DMS114 treated with DMSO at 0.1 percent for 48 hours (cell line): Measurements from ENCODE around the gene DNMBP.
"Not testable (repeated sequence)": the region's sequence is repeated elsewhere in the genome, so short reads cannot be mapped to it uniquely, and the experiment has no call there.

Source experiments
- DNase-seq: peaks from one replicate; lab custom pipeline; 2025; ENCODE audit not compliant: unreplicated experiment; lab: John Stamatoyannopoulos, UW

DNMBP gene

DNA sequence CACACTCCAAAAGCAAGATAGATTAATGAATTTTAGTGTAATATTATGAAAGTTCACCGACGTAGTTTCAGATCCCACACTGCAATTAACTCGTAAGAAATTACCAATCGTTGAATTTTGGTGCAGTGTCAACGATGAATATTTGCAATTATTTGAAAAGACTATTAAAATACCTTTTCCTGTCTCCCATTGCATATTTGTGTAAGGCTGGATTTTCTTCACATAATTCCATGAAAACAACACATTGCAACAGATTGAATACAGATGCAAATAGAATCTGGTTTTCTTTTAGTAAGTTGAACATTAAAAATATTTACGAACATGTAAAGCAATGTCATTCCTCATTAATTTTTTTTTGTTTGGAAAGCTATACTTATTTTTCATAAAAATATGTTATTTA lies 50.9 kb downstream of the DNMBP start:
- DNase-seq = no peak

DNA sequence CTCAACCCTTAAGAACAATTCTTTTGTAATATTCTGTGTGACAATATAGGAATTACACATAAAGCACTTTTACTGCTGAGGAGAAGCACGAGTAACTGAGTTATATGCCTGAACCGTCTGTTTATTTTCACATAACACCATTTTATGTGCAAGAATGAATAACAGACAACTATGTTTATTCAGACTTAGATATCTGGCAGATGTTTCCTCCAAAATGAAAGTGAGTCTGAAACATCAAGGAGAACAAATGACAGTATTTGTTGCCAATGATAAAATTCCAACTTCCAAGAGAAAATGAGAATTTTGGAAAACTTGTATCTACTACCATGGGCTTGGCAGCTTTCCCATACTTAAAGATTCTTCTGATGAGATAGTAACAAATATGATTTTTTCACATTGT lies 51.4 kb downstream of the DNMBP start:
- DNase-seq = no peak

DNA sequence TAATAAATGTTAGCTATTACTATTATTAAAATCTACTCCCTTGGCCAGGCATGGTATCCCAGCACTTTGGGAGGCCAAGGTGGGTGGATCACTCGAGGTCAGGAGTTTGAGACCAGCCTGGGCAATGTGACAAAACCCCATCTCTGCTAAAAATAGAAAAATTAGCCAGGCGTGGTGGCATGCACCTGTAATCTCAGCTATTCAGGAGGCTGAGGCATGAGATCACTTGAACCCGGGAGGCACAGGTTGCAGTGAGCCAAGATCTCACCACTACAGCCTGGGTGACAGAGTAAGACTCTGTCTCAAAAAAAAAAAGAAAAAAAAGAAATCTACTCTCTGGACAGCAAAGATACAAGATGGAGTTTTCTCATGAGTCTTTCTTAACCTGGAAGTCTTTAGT lies 56.2 kb downstream of the DNMBP start:
- DNase-seq = not testable (repeated sequence)

DNA sequence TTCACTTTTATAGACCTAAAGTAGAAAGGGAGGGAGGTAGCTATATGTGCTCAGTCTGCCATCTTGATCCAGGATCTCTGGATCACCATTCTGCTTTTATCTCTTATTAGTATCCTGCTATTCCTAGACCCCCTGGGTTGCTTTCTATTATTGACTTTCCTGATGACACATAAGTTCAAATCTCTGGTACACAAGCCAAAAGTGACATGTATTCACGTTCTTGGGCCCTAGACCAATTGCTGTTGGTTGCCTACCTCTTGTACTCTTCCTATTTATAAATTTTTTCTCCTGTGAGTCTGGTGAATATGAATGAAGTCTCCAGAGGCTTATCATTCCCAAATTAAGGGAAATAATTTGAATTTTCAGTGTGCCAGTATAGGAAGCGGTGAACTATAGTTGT lies 56.9 kb downstream of the DNMBP start:
- no peak for DNase-seq

- DNase-seq = not testable (repeated sequence)
Measured at GRCh38 chr10:99946051-99946450, 63.7 kb downstream of the DNMBP start.

DNA sequence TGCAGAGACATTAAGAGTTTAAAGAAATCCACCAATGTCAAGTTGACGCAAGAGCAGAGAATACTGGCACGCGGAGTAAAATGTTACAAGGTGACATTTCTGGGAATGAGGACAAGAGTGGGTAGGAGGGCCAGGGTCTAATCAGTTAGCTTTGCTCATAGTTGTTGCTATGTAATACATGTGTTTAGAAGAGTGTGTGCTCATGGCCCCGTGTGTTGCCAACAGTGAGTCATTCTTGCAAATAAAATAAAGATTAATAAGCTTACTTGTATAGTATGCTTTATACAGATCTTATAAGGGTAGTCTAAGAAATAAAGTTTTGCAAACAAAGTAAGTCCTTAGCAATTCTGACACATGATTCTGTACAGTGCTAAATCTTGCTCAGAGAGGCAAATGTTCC lies 64.5 kb downstream of the DNMBP start:
- no peak for DNase-seq

GRCh38 chr10:99944860-99945259 lies 64.9 kb downstream of the DNMBP start:
- DNase-seq = no peak

GRCh38 chr10:99943908-99944307 lies 65.8 kb downstream of the DNMBP start:
- DNase-seq = no peak

DNA sequence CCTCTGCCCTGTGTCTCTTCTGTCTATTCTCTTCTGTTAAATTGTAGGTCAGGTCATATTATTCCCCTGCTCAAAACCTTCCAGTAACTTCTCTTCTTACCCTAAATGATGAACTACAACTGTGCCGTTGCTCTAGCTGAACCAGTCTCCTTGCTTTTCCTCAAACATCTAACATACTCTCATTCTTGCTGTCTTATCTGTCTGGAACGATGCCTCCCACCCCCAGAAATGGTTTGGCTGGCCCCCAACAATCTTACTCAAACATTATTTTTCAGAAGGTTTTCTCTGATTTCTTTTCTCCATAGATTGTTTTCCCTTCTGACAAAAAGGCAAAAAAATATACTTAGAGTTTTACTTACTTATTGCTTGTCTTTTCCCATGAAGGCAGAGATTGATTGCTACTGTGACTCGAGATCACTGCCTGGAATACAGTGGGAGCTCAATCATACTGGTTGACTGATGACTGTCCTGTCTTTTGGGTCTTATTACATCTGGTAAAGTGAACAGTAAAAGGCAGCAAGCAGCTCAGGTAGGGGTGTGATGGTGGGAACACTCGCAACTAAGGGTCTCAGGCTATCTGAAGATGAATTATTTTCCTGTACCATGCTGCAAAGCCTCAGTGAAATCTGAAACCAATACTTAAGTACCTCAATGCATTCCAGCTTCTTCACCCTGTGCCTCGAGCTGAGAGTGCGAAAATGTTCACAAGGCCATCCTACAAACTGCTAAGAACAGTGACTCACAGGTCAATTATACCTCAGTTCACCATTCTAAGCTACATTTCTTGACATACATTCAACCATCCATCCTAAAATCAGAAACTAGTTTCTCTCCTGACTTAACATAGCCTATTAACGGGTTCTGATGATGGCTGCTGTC lies 67.6 kb downstream of the DNMBP start:
- no peak for DNase-seq

DNA sequence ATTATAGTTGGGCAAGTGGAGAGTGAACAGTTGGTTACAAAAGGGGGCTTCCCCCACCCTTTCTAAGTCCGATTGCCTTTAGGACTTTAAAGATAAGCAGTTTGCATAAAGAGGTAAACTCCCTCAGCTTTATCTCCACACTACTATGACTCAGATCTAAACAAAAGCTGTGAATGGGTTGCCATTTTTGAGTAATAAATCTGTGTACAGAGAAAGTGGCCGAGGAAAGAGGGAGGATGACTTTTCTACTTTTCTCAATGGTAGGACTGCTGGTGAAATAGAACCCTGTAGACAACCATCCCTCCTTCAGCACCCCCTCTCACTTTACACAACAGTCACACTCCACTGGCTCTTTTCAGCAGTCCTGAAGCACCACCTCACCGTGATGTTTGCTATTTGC lies 71.2 kb downstream of the DNMBP start:
- DNase-seq = no peak

- DNase-seq = no peak
Measured at GRCh38 chr10:99937630-99938029, 72.1 kb downstream of the DNMBP start.

GRCh38 chr10:99932203-99932957 lies 77.4 kb downstream of the DNMBP start:
- DNase-seq = not testable (repeated sequence)

GRCh38 chr10:99930731-99931550 lies 78.8 kb downstream of the DNMBP start:
- DNase-seq = no peak

- no peak for DNase-seq
Measured at GRCh38 chr10:99929360-99929759, 80.4 kb downstream of the DNMBP start.

- no peak for DNase-seq
Measured at GRCh38 chr10:99927721-99928280, 81.9 kb downstream of the DNMBP start.

GRCh38 chr10:99926925-99927720 lies 82.6 kb downstream of the DNMBP start:
- DNase-seq = no peak

- no peak for DNase-seq
Measured at GRCh38 chr10:99924451-99925255, 85.1 kb downstream of the DNMBP start.

- DNase-seq = no peak
Measured at GRCh38 chr10:99921948-99922347, 87.8 kb downstream of the DNMBP start.

DNA sequence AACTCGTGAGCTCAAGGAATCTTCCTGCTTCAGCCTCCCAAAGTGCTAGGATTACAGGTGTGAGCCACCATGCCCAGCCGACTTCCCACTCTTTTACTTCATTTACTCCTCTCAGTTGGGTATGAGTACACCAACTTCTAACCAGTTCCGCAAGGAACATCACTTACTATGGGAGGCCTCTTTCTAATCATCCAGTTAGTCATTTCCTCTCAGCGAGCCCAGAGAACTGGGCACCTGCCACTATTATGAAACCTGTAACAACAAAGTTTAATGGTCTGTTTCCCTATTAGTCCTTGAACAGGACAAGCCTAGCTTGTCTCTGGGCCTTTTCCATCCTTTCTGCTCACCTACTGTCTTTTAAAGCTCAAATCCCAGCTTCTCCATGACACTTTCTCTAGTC lies 88.8 kb downstream of the DNMBP start:
- DNase-seq = no peak
